ENCODE measurements around the gene LRRC56. TPM values are rescaled to one million over a fixed set of nuclear protein-coding genes. Genes with fewer than 3 reads are reported as not detected.

Gene LRRC56
- total and polyA plus RNA-seq, 9 of the 15 experiments (the other 6 are each of a cell fraction or from before 2014, with no cell fraction given) = 0.03 to 4.5 (median 1.0) TPM; not detected in 1

DNA sequence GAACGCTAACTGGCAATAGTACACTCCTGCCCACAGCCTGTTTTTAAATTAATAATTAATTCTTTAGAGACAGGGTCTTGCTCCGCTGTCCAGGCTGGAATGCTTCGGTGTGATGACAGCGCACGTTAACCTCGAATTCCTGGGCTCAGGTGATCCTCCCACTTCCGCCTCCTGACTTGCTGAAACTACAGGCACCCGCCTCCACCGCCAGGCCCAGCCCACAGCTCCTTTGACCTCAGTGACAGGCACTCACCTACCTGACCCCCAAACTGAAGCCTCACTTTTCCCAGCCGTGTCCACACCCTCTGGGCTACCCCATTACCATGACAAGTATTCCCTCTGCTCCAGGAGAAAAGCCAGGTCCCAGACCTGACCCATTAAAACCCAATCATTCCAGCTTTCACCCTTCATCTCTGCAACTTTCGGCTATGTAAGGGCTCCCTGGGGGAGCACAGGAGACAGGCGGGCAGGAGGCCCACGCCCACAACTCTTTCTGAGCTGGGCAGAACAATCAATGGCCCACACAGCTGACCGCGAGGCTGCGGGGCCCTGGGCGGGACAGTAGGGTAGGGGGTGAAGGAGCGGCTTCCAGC, 22.5 kb downstream of the LRRC56 start:
- no TSS peak for BruUV-seq (replicated peaks)
- Histone ChIP-seq H3K4me2 (ENCODE audit: insufficient read depth, low read length) (peak overlapping the region; percentile 88), H3K4me3 (peak overlapping the region; percentile 95), H3K4me1 (replicated peaks in 1 of 2; ENCODE audit: control insufficient read depth in 2 of 2, insufficient read depth in 2 of 2, low read length in 2 of 2) (peaks cover 19 to 91% of the 10 kb centered on the region in 2 experiments), H3K9me3 (replicated peaks; ENCODE audit: control insufficient read depth, insufficient read depth, low read depth, low read length) (no peaks in the 10 kb centered on the region), H4K20me1 (replicated peaks; ENCODE audit: control insufficient read depth, insufficient read depth, low read length) (0 out of 2 replicates have a peak, but pooled peaks cover 5% of the 10 kb centered on the region), H3K27ac (ENCODE audit: extremely low read depth, low read depth, low read length) (peak overlapping the region; percentile 89), H3K9ac (ENCODE audit: insufficient read depth in 1 of 2, low read depth in 2 of 2, low read length in 2 of 2) (peak overlapping the region; percentile 81 to 96), H3K36me3 (ENCODE audit: control insufficient read depth, insufficient read depth, low read length) (peaks cover 23% of the 10 kb centered on the region; the same call in 1 of the 3 replicates), H3K9me1 (ENCODE audit: control insufficient read depth, insufficient read depth, low read length) (peaks cover 2% of the 10 kb centered on the region), H2AFZ (ENCODE audit: low read depth, low read length) (peak overlapping the region; percentile 84; the same call in 1 of the 2 replicates), H3K79me2 (ENCODE audit: control insufficient read depth, insufficient read depth, low read length) (peaks cover 24% of the 10 kb centered on the region), H3K27me3 (ENCODE audit: control insufficient read depth in 2 of 2, insufficient read depth in 2 of 2, low read length in 2 of 2) (no peaks in the 10 kb centered on the region)
- FAIRE-seq (peak; percentile 90), DNase-seq (ENCODE audit: extremely low read depth in 1 of 4, low spot score in 3 of 4) (peak in 3 of 4 experiments; percentile 37 to 75 (median 48)), ATAC-seq (peak; percentile 38)
- ChIA-PET CTCF (ENCODE audit: low intra/inter-chr PET ratio) (no interaction called here), POLR2A (interaction anchor here (0.5 to 1.3 kb wide), 9 partner anchors 9 to 313 kb away, joined by 3 to 5 read pairs (median 3); no protein-coding TSS in a partner anchor)
- in situ Hi-C loops (cut with MboI) = no loop called here
- WGBS (ENCODE audit: insufficient coverage, low coverage, missing lambda C conversion rate) = 25% methylated on average over 18 of the region's 18 CpGs
- intact Hi-C loops (cut with micrococcal nuclease) = loop anchor here (10.0 kb wide), 3 partner anchors 55 to 235 kb away; partner anchors contain the start of genes CEND1, DEAF1, IRF7 and SLC25A22
- TF ChIP-seq CXXC5 (CRISPR knock-in tag; IDR thresholded peaks at IDR 0.05) = no peak
- TF ChIP-seq, protein P1, sequence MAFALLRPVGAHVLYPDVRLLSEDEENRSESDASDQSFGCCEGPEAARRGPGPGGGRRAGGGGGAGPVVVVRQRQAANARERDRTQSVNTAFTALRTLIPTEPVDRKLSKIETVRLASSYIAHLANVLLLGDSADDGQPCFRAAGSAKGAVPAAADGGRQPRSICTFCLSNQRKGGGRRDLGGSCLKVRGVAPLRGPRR (CRISPR knock-in tag; IDR thresholded peaks at IDR 0.05) = no peak
- TF ChIP-seq POLR2AphosphoS5 (IDR thresholded peaks at IDR 0.05; ENCODE audit: control insufficient read depth, insufficient read depth, low read depth, low read length) = 0 out of 2 replicates have a peak, but pooled peaks have one; percentile 14
- no peak for TF ChIP-seq ZBTB9 (CRISPR knock-in tag; IDR thresholded peaks at IDR 0.05)
- peak in 1 of 2 experiments; percentile 38 for TF ChIP-seq AFF1 (IDR thresholded peaks at IDR 0.05; ENCODE audit: low read depth in 1 of 2, partially characterized antibody in 2 of 2)
- TF ChIP-seq, protein P2, sequence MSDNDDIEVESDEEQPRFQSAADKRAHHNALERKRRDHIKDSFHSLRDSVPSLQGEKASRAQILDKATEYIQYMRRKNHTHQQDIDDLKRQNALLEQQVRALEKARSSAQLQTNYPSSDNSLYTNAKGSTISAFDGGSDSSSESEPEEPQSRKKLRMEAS (CRISPR knock-in tag; IDR thresholded peaks at IDR 0.05) = 0 out of 2 replicates have a peak, but pooled peaks have one; percentile 22
- no peak for TF ChIP-seq STAT5A (IDR thresholded peaks at IDR 0.05; ENCODE audit: borderline replicate concordance, low read length)
- TF ChIP-seq GTF2E2 (tag; IDR thresholded peaks at IDR 0.05) = 0 out of 2 replicates have a peak, but pooled peaks have one; percentile 65
- TF ChIP-seq, protein P3, sequence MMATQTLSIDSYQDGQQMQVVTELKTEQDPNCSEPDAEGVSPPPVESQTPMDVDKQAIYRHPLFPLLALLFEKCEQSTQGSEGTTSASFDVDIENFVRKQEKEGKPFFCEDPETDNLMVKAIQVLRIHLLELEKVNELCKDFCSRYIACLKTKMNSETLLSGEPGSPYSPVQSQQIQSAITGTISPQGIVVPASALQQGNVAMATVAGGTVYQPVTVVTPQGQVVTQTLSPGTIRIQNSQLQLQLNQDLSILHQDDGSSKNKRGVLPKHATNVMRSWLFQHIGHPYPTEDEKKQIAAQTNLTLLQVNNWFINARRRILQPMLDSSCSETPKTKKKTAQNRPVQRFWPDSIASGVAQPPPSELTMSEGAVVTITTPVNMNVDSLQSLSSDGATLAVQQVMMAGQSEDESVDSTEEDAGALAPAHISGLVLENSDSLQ (IDR thresholded peaks at IDR 0.05) = peak; percentile 72
- TF ChIP-seq CREB1 (IDR thresholded peaks at IDR 0.05) = no peak
- TF ChIP-seq CREB1 (CRISPR knock-in tag; IDR thresholded peaks at IDR 0.05) = no peak
- peak; percentile 91 for TF ChIP-seq ZEB2 (IDR thresholded peaks at IDR 0.05)
- peak; percentile 30 for TF ChIP-seq MEIS2 (IDR thresholded peaks at IDR 0.05; ENCODE audit: partially characterized antibody)
- peak; percentile 51; the same call in 1 of the 2 replicates for TF ChIP-seq SPI1 (IDR thresholded peaks at IDR 0.05; ENCODE audit: borderline replicate concordance, low read depth, low read length)
